ENCODE measurements around the gene BBS12.

DNA sequence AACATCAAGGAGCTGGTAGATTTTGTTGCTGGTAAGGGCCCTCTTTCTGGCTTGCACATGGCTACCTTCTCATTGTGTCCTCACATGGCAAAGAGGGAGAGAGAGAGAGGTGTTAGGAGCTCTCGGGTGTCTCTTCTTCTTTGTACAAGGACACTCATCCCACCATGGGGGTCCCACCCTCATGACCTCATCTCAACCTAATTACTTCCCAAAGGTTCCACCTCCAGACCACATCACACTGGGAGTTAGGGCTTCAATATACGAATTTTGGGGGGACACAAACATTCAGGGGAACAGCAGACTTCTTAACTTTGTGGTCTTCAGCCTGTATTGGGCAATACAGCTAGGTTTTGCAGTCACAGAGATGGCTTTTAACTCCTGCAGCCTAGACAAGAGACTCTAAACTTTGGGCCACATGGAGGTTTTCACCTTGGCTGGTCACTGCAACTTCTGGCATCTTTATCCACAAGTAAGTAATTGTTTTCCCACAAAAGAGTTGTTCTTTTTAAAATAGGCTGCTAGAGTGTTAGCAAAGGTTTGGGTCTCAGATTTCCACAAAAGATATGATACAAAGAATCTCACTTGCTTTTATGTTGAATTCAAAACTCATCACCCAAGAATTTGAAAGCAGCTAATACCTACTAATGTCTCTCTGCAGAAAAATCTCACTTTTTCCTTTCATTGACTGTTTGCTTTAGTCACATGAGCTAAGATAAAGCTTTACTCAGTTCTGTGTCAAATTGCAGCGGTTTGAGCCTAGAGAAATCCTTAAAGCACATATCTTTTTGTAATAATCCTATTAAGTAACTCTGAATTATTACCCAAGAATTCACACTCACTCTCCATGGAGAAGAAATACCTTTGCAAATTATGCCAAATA lies 39.6 kb upstream of the BBS12 start:
- TF ChIP-seq TEAD4 (IDR thresholded peaks at IDR 0.05; ENCODE audit: low read length) = no peak
- no peak for TF ChIP-seq TEAD4 (CRISPR knock-in tag; IDR thresholded peaks at IDR 0.05; ENCODE audit: borderline replicate concordance)
- TF ChIP-seq NR1H2 (CRISPR knock-in tag; IDR thresholded peaks at IDR 0.05) = no peak
- TF ChIP-seq SFPQ (IDR thresholded peaks at IDR 0.05; ENCODE audit: low read depth, low read length) = no peak
- no peak for TF ChIP-seq SIX5 (IDR thresholded peaks at IDR 0.05; ENCODE audit: borderline replicate concordance in 1 of 2, insufficient read depth in 1 of 2, low read depth in 1 of 2, low read length in 2 of 2)
- no peak for TF ChIP-seq ZNF384 (IDR thresholded peaks at IDR 0.05; ENCODE audit: low read depth, low read length)
- TF ChIP-seq, protein P1, sequence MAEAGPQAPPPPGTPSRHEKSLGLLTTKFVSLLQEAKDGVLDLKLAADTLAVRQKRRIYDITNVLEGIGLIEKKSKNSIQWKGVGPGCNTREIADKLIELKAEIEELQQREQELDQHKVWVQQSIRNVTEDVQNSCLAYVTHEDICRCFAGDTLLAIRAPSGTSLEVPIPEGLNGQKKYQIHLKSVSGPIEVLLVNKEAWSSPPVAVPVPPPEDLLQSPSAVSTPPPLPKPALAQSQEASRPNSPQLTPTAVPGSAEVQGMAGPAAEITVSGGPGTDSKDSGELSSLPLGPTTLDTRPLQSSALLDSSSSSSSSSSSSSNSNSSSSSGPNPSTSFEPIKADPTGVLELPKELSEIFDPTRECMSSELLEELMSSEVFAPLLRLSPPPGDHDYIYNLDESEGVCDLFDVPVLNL (CRISPR knock-in tag; IDR thresholded peaks at IDR 0.05; ENCODE audit: low read depth) = no peak
- TF ChIP-seq, protein P2, sequence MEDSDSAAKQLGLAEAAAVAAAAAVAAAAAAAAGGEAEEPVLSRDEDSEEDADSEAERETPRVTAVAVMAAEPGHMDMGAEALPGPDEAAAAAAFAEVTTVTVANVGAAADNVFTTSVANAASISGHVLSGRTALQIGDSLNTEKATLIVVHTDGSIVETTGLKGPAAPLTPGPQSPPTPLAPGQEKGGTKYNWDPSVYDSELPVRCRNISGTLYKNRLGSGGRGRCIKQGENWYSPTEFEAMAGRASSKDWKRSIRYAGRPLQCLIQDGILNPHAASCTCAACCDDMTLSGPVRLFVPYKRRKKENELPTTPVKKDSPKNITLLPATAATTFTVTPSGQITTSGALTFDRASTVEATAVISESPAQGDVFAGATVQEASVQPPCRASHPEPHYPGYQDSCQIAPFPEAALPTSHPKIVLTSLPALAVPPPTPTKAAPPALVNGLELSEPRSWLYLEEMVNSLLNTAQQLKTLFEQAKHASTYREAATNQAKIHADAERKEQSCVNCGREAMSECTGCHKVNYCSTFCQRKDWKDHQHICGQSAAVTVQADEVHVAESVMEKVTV (CRISPR knock-in tag; IDR thresholded peaks at IDR 0.05) = no peak

Data from K562 (cell line).